Vagina (tissue), 2 donors: ENCODE data around the gene BRD3.

Experiments
- POLR2A ChIP-seq, 2 donors: fragments of 450-650 bp; IDR thresholded peaks; one replicate each; pipeline ENCODE4 v1.6.1; 2017; ENCODE audit warnings: antibody characterized with exemption in 2 of 2, mild to moderate bottlenecking in 2 of 2, moderate library complexity in 2 of 2
- POLR2AphosphoS5 ChIP-seq, 2 donors: sonication (generic); formaldehyde crosslinking; IDR thresholded peaks; one replicate each; pipeline ENCODE4 v1.9.0; 2017; ENCODE audit warnings: antibody characterized with exemption in 2 of 2, mild to moderate bottlenecking in 2 of 2, low read depth in 1 of 2; ENCODE audit not compliant: insufficient read depth in 1 of 2
- TF ChIP-seq, protein P1 (sequence below), 3 experiments: fragments of 450-650 bp in 2 of 3; fragments of 200-600 bp in 1 of 3; sonication (generic) in 1 of 3; IDR thresholded peaks; one replicate each; pipeline ENCODE4 v1.5.1; 2017 to 2019; ENCODE audit warnings: antibody characterized with exemption in 3 of 3, mild to moderate bottlenecking in 2 of 3, moderate library complexity in 2 of 3

DNA sequence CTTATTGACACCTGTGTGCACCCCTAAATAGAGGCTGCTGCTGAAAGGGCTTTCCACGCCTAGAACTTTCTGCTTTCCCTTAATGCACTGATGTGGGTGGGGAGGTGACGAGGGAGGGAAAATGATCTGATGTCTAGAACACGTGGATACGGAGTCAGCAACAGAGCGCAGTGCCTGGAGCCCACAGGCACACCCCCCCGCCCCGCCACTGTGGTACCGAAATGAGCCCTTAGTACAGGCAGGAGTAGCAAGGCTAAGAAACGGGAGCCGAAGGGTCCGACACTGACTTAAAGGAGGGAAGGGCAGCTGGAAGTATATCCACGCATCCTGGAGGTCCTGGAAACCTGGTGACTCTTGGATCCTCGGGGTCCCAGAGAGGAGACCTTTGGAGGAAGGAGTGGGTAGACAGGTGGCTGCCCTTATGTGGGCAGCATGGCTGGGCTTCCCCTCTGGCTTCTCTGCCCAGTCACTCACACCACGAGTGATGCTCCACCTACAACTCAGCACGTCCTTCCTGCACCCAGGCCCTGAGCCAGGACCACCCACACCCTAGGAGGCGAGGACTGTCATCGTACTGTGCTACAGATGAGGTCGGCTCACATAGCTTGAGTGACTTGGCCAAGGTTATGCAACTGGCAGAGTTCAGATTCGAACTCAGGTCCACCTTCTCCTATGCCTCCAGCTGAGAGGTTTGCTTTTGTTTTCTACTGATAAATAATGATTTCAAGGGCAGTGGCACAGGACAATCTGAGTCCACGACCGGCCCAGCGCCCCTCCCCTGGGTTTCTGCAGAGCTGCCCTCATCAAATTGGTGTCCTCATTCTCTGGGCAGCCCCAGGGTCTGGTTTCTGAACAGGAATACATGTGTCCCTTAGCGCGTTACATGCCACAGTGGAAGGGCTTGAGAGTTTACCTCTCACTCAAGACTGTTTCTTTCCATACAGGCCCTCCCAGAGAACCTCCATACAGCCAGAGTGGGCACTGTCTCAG, 71.0 kb downstream of the BRD3 start:
- TF ChIP-seq, protein P1, sequence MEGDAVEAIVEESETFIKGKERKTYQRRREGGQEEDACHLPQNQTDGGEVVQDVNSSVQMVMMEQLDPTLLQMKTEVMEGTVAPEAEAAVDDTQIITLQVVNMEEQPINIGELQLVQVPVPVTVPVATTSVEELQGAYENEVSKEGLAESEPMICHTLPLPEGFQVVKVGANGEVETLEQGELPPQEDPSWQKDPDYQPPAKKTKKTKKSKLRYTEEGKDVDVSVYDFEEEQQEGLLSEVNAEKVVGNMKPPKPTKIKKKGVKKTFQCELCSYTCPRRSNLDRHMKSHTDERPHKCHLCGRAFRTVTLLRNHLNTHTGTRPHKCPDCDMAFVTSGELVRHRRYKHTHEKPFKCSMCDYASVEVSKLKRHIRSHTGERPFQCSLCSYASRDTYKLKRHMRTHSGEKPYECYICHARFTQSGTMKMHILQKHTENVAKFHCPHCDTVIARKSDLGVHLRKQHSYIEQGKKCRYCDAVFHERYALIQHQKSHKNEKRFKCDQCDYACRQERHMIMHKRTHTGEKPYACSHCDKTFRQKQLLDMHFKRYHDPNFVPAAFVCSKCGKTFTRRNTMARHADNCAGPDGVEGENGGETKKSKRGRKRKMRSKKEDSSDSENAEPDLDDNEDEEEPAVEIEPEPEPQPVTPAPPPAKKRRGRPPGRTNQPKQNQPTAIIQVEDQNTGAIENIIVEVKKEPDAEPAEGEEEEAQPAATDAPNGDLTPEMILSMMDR (IDR thresholded peaks at IDR 0.05) = no peak
- TF ChIP-seq POLR2A (IDR thresholded peaks at IDR 0.05) (no peak), POLR2AphosphoS5 (IDR thresholded peaks at IDR 0.05; ENCODE audit: insufficient read depth in 1 of 2, low read depth in 1 of 2) (no peak)
